Hepatocyte (in vitro differentiated cells): ENCODE results near the gene EPHB3. TPM values are rescaled to one million over a fixed set of nuclear protein-coding genes. Genes with fewer than 3 reads are reported as not detected.
A peak's percentile ranks its signal among the peaks of the same experiment; 100 is the strongest.
"Not testable (repeated sequence)": the region's sequence is repeated elsewhere in the genome, so short reads cannot be mapped to it uniquely, and the experiment has no call there.

Source experiments
- DNase-seq: peaks from one replicate; pipeline ENCODE4 v3.0.0-alpha.2; 2016; ENCODE audit warnings: low spot score
- H2AFZ ChIP-seq: fragments of 200-600 bp; sonication (generic); 2 replicates; pipeline ENCODE4 v1.6.0; 2016; ENCODE audit warnings: antibody characterized with exemption, mild to moderate bottlenecking
- H3K27ac ChIP-seq: fragments of 200-600 bp; sonication (generic); 2 replicates; pipeline ENCODE4 v1.5.1; 2016; ENCODE audit warnings: mild to moderate bottlenecking
- H3K27me3 ChIP-seq: fragments of 200-600 bp; sonication (generic); 2 replicates; pipeline ENCODE4 v1.6.1; 2016
- H3K36me3 ChIP-seq: fragments of 200-600 bp; sonication (generic); replicated peaks from 2 replicates; pipeline ENCODE4 v1.5.1; 2016; ENCODE audit warnings: low read depth; ENCODE audit not compliant: insufficient read depth
- H3K4me1 ChIP-seq: fragments of 200-600 bp; sonication (generic); 2 replicates; pipeline ENCODE4 v1.5.1; 2016; ENCODE audit warnings: mild to moderate bottlenecking, moderate library complexity; ENCODE audit not compliant: insufficient read depth
- H3K4me2 ChIP-seq: fragments of 200-600 bp; sonication (generic); 2 replicates; pipeline ENCODE4 v1.6.0; 2016
- H3K4me3 ChIP-seq: fragments of 200-600 bp; sonication (generic); 2 replicates; pipeline ENCODE4 v1.5.1; 2016; ENCODE audit warnings: mild to moderate bottlenecking
- H3K79me2 ChIP-seq: fragments of 200-600 bp; sonication (generic); 2 replicates; pipeline ENCODE4 v1.6.0; 2017; ENCODE audit warnings: mild to moderate bottlenecking
- H3K9me2 ChIP-seq: fragments of 200-600 bp; sonication (generic); replicated peaks from 2 replicates; pipeline ENCODE4 v1.6.0; 2017; ENCODE audit warnings: mild to moderate bottlenecking; ENCODE audit not compliant: insufficient read depth
- H3K9me3 ChIP-seq: fragments of 200-600 bp; sonication (generic); 2 replicates; pipeline ENCODE4 v1.5.1; 2016; ENCODE audit warnings: low read depth, mild to moderate bottlenecking
- H4K20me1 ChIP-seq: fragments of 200-600 bp; sonication (generic); 2 replicates; pipeline ENCODE4 v1.6.0; 2016; ENCODE audit warnings: mild to moderate bottlenecking; ENCODE audit not compliant: insufficient read depth, poor library complexity, severe bottlenecking
- EZH2 ChIP-seq: fragments of 200-600 bp; sonication (generic); IDR thresholded peaks from 2 replicates; pipeline ENCODE4 v1.6.1; 2016; ENCODE audit warnings: antibody characterized with exemption, mild to moderate bottlenecking, borderline replicate concordance
- EZH2phosphoT487 ChIP-seq: fragments of 200-600 bp; sonication (generic); IDR thresholded peaks from one replicate; pipeline ENCODE4 v1.6.1; 2018; ENCODE audit warnings: antibody characterized with exemption, mild to moderate bottlenecking, low read depth, moderate library complexity; ENCODE audit not compliant: unreplicated experiment, severe bottlenecking
- WGBS: methylation state at CpG from one replicate; pipeline ENCODE4 v1.1.6; 2016; ENCODE audit warnings: low lambda C conversion rate; ENCODE audit errors: missing lambda C conversion rate; 5-methylcytosine and 5-hydroxymethylcytosine counted together
- polyA plus RNA-seq: library from polyadenylated mRNA; unstranded; fragments of >200 nt; fragmentation: Nextera tagmentation; extraction: Ambion mirVana; gene quantifications from 2 replicates; pipeline ENCODE4 v1.2.1, GENCODE V29; 2016
- total RNA-seq: library from RNA; depleted of rRNA; stranded (reverse); fragments of >200 nt; gene quantifications from 2 replicates; pipeline ENCODE4 v1.2.3, GENCODE V29; 2014
- TF ChIP-seq, protein P1 (sequence below): fragments of 200-600 bp; sonication (generic); IDR thresholded peaks from 2 replicates; pipeline ENCODE4 v1.5.1; 2016; ENCODE audit warnings: antibody characterized with exemption, mild to moderate bottlenecking; ENCODE audit not compliant: poor library complexity

Gene EPHB3
- total and polyA plus RNA-seq, 2 experiments from 2014 or later: 11.0 to 22.0 TPM

GRCh38 chr3:184620475-184621119 is 59.0 kb downstream of the EPHB3 start:
- no peaks in the 10 kb centered on the region for H3K27me3 ChIP-seq
- H3K4me2 ChIP-seq: peak overlapping the region; percentile 7
- peaks cover 7% of the 10 kb centered on the region for H3K4me1 ChIP-seq
- 59% methylated on average over 7 of the region's 7 CpGs for WGBS
- peak overlapping the region; percentile 44 for H3K27ac ChIP-seq
- H3K79me2 ChIP-seq: no peaks in the 10 kb centered on the region
- H3K4me3 ChIP-seq: no peak overlapping the region
- no peak overlapping the region for H2AFZ ChIP-seq
- peak; percentile 53 for DNase-seq
- no peaks in the 10 kb centered on the region for H3K36me3 ChIP-seq
- TF ChIP-seq EZH2 (no peak), EZH2phosphoT487 (no peak)
- TF ChIP-seq, protein P1, sequence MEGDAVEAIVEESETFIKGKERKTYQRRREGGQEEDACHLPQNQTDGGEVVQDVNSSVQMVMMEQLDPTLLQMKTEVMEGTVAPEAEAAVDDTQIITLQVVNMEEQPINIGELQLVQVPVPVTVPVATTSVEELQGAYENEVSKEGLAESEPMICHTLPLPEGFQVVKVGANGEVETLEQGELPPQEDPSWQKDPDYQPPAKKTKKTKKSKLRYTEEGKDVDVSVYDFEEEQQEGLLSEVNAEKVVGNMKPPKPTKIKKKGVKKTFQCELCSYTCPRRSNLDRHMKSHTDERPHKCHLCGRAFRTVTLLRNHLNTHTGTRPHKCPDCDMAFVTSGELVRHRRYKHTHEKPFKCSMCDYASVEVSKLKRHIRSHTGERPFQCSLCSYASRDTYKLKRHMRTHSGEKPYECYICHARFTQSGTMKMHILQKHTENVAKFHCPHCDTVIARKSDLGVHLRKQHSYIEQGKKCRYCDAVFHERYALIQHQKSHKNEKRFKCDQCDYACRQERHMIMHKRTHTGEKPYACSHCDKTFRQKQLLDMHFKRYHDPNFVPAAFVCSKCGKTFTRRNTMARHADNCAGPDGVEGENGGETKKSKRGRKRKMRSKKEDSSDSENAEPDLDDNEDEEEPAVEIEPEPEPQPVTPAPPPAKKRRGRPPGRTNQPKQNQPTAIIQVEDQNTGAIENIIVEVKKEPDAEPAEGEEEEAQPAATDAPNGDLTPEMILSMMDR: no peak
- no peaks in the 10 kb centered on the region for H3K9me2 ChIP-seq
- H4K20me1 ChIP-seq: no peaks in the 10 kb centered on the region
- H3K9me3 ChIP-seq: no peaks in the 10 kb centered on the region

DNA sequence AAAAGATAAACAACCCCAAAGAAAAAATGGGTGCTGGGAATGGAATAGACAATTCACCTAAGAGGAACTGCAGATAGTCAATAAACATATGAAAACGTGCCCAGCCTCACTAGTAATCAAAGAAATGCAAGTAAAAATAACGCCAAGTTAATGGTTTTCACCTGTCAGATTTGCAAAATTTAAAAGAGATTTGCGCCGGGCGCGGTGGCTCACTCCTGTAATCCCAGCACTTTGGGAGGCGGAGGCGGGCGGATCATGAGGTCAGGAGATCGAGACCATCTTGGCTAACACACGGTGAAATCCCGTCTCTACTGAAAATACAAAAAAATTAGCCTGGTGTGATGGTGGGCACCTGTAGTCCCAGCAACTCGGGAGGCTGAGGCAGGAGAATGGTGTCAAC is 60.6 kb downstream of the EPHB3 start:
- WGBS: 81% methylated on average over 13 of the region's 13 CpGs
- H4K20me1 ChIP-seq, H3K36me3 ChIP-seq, H3K9me2 ChIP-seq, H3K27me3 ChIP-seq, H3K9me3 ChIP-seq, H3K4me3 ChIP-seq, H3K4me1 ChIP-seq, DNase-seq, H2AFZ ChIP-seq, H3K4me2 ChIP-seq, H3K79me2 ChIP-seq: not testable (repeated sequence)
- H3K27ac ChIP-seq: peak overlapping the region; percentile 10

DNA sequence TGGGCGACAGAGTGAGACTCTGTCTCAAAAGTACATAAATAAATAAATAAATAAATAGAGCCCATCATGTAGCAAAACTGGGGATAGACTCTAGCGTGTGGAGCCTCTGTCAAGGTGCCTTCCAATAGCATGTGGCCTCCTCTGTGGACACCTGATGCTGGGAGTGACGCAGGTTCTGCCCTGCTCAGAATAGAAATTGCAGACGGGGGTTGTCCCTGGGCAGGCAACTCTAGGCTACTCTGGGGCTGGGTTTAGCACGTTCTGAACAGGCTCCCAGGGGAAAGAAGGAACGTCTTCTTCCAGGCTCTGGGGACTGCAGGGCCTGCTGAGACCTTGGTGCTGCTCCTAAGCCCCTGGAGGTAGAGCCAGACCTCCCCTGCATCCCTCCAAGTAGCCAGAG is 65.3 kb downstream of the EPHB3 start:
- WGBS: 79% methylated on average over 6 of the region's 6 CpGs
- no peak for DNase-seq

DNA sequence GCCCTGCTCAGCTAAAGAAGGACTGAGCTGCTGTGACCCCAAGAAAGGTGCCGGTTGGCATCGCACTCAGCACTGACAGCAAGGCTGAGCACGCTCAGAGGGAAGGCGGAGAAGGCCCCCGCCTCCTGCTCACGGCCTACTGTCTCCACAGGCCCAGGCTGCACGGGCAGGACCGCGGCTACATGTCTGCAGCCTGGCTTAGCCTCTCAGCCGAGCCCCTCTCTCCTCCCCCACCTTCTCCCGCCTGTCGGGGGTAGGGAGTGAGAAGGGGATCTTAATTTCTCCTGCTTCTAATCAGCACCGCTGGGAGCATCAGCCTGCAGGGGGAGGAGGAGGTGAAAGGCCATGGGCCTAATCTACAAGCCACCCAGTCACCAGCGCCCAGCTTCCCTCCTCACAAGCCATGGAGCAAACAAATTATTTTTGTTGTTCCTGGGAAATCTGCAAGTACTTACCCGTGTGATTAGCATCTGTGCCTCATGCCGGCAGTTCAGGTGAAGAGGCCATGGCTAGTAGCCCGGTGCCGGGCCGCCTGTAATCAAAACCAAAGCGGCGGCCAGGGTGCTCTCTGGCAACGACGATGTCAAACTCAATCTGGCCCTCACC is 68.1 kb downstream of the EPHB3 start:
- H3K27ac ChIP-seq: no peak overlapping the region
- no peak overlapping the region for H2AFZ ChIP-seq

More for the DNA sequence above, 65.3 kb downstream of the EPHB3 start:
- TF ChIP-seq, protein P1: no peak
- TF ChIP-seq EZH2: no peak
- TF ChIP-seq EZH2phosphoT487: no peak
- H3K36me3 ChIP-seq: no peaks in the 10 kb centered on the region
- H3K27ac ChIP-seq: no peak overlapping the region
- H2AFZ ChIP-seq: no peak overlapping the region
- no peaks in the 10 kb centered on the region for H3K9me3 ChIP-seq
- no peak overlapping the region for H3K4me3 ChIP-seq
- peaks cover 3% of the 10 kb centered on the region for H3K4me1 ChIP-seq
- H3K9me2 ChIP-seq: no peaks in the 10 kb centered on the region
- H4K20me1 ChIP-seq: no peaks in the 10 kb centered on the region
- no peak overlapping the region for H3K4me2 ChIP-seq
- no peaks in the 10 kb centered on the region for H3K27me3 ChIP-seq
- no peaks in the 10 kb centered on the region for H3K79me2 ChIP-seq

More for the DNA sequence above, 68.1 kb downstream of the EPHB3 start:
- TF ChIP-seq, protein P1: no peak
- TF ChIP-seq EZH2phosphoT487 (no peak), EZH2 (no peak)
- Histone ChIP-seq H3K4me3 (no peak overlapping the region), H3K4me1 (peaks cover 12% of the 10 kb centered on the region), H3K79me2 (no peaks in the 10 kb centered on the region), H3K36me3 (no peaks in the 10 kb centered on the region), H3K27me3 (no peaks in the 10 kb centered on the region), H3K9me2 (no peaks in the 10 kb centered on the region), H3K4me2 (no peak overlapping the region), H3K9me3 (no peaks in the 10 kb centered on the region), H4K20me1 (no peaks in the 10 kb centered on the region)
- 63% methylated on average over 17 of the region's 23 CpGs for WGBS
- DNase-seq: no peak
